Osteocyte (in vitro differentiated cells): ENCODE data around the gene SLC1A2. TPM values are rescaled to one million over a fixed set of nuclear protein-coding genes. Genes with fewer than 3 reads are reported as not detected.

Experiments
- DNase-seq: peaks from one replicate; pipeline ENCODE4 v3.0.0; 2021; ENCODE audit warnings: mixed read lengths; ENCODE audit not compliant: unreplicated experiment; ENCODE audit errors: extremely low spot score
- H3K27ac Mint-ChIP-seq: one replicate; pipeline ENCODE4 v1.8.0; 2021; ENCODE audit warnings: mild to moderate bottlenecking, mixed read lengths; ENCODE audit not compliant: unreplicated experiment
- H3K27me3 Mint-ChIP-seq: one replicate; pipeline ENCODE4 v1.8.0; 2021; ENCODE audit warnings: mixed read lengths; ENCODE audit not compliant: unreplicated experiment
- H3K36me3 Mint-ChIP-seq: one replicate; pipeline ENCODE4 v1.8.0; 2021; ENCODE audit warnings: mixed read lengths; ENCODE audit not compliant: unreplicated experiment
- H3K4me1 Mint-ChIP-seq: one replicate; pipeline ENCODE4 v1.8.0; 2021; ENCODE audit warnings: mixed read lengths; ENCODE audit not compliant: unreplicated experiment
- H3K4me3 Mint-ChIP-seq: one replicate; pipeline ENCODE4 v1.8.0; 2021; ENCODE audit warnings: mild to moderate bottlenecking, moderate library complexity, mixed read lengths; ENCODE audit not compliant: unreplicated experiment
- H3K9me3 Mint-ChIP-seq: one replicate; pipeline ENCODE4 v1.8.0; 2021; ENCODE audit warnings: mixed read lengths; ENCODE audit not compliant: unreplicated experiment
- total RNA-seq: library from RNA; stranded (reverse); gene quantifications from 2 replicates; pipeline ENCODE4 v1.2.1, GENCODE V29; 2021
- TF ChIP-seq, protein P1 (sequence below): fragments of 200-600 bp; sonication (generic); IDR thresholded peaks from 2 replicates; pipeline ENCODE4 v1.5.0; 2021; ENCODE audit warnings: antibody characterized with exemption, mild to moderate bottlenecking, moderate library complexity

The SLC1A2 gene
- total RNA-seq, 1 donor from 2014 or later = 0.32 TPM

DNA sequence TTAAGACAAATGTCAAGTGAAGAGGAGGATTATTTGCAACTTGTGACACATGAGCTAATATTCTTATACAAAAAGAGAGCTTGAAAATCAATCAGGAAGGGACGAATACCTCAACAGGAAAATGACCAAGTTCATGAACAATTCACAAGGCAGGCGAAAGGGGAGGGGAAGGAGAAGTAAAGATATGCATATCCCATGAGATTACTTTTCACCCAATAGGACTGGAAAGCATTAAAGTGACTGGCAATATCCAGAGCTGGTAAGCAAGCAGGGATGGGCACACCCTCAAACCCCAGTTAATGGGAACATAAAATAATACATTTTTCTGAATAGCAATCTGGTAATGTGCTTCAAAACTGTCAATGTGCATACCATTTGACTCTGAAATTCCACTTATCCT lies 129.5 kb downstream of the SLC1A2 start:
- Mint-ChIP-seq H3K36me3 (no peaks in the 10 kb centered on the region), H3K9me3 (no peaks in the 10 kb centered on the region), H3K27ac (peak overlapping the region; percentile 84), H3K4me1 (peaks cover 24% of the 10 kb centered on the region), H3K27me3 (no peaks in the 10 kb centered on the region), H3K4me3 (no peak overlapping the region)
- no peak for DNase-seq
- TF ChIP-seq, protein P1, sequence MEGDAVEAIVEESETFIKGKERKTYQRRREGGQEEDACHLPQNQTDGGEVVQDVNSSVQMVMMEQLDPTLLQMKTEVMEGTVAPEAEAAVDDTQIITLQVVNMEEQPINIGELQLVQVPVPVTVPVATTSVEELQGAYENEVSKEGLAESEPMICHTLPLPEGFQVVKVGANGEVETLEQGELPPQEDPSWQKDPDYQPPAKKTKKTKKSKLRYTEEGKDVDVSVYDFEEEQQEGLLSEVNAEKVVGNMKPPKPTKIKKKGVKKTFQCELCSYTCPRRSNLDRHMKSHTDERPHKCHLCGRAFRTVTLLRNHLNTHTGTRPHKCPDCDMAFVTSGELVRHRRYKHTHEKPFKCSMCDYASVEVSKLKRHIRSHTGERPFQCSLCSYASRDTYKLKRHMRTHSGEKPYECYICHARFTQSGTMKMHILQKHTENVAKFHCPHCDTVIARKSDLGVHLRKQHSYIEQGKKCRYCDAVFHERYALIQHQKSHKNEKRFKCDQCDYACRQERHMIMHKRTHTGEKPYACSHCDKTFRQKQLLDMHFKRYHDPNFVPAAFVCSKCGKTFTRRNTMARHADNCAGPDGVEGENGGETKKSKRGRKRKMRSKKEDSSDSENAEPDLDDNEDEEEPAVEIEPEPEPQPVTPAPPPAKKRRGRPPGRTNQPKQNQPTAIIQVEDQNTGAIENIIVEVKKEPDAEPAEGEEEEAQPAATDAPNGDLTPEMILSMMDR = no peak

DNA sequence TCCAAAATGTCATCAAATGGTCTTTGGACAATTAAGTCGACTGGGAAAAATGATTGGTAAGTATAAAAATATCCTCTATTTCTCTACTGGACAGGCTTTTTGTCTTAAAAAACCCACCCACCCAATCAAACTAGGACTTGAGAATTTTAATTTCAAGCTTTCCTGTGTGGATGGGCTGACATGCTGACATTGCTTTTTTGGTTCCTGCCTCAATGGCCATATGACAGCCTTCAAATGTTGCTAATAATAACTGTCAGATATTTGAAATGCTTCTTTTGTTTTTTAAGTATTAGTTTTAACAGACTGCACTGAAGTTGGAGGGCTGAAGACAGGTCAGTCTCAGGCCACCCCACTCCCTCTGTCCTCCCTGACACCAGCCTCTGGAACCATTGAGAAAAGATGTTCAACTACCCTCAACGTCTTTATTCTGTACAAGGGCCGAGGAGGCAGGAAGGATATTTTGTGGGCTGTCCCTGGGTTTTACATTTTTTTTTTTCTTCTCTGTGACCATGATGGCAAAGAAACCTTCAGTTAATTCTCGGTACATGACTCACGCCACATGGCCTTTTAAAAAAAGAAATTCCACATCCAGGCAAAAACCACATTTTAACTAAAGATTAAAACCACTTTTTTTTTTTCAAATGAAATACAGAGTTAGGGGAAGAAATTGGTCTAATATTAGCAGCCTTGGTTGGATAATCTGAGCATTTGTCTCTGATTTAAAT lies 130.4 kb downstream of the SLC1A2 start:
- peak overlapping the region; percentile 84 for H3K27ac Mint-ChIP-seq

DNA sequence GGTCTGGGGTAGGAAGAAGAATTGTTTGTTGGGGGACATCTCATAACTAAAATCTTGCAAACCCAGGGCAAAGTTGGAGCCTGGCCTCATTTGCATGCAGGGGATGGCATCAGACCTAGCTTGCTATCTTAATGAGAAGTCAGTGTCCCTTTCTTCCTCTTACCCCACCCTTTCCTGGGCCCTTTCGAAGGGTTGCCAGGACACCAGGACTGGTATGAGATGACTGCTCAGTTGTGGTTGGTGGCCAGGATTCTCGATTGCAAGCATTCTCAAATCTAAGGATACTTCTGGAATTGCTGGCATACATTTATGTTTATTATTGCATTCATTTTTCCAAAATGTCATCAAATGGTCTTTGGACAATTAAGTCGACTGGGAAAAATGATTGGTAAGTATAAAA lies 131.0 kb downstream of the SLC1A2 start:
- no peak for DNase-seq
- H3K27ac Mint-ChIP-seq = no peak overlapping the region
- H3K36me3 Mint-ChIP-seq = no peaks in the 10 kb centered on the region
- no peaks in the 10 kb centered on the region for H3K9me3 Mint-ChIP-seq
- no peaks in the 10 kb centered on the region for H3K27me3 Mint-ChIP-seq
- no peak overlapping the region for H3K4me3 Mint-ChIP-seq
- H3K4me1 Mint-ChIP-seq = peaks cover 24% of the 10 kb centered on the region
- TF ChIP-seq, protein P1 = no peak

More for the DNA sequence above, 130.4 kb downstream of the SLC1A2 start:
- Mint-ChIP-seq H3K27me3 (no peaks in the 10 kb centered on the region), H3K9me3 (no peaks in the 10 kb centered on the region), H3K4me1 (peaks cover 24% of the 10 kb centered on the region), H3K36me3 (no peaks in the 10 kb centered on the region), H3K4me3 (no peak overlapping the region)
- TF ChIP-seq, protein P1 = no peak
- no peak for DNase-seq

DNA sequence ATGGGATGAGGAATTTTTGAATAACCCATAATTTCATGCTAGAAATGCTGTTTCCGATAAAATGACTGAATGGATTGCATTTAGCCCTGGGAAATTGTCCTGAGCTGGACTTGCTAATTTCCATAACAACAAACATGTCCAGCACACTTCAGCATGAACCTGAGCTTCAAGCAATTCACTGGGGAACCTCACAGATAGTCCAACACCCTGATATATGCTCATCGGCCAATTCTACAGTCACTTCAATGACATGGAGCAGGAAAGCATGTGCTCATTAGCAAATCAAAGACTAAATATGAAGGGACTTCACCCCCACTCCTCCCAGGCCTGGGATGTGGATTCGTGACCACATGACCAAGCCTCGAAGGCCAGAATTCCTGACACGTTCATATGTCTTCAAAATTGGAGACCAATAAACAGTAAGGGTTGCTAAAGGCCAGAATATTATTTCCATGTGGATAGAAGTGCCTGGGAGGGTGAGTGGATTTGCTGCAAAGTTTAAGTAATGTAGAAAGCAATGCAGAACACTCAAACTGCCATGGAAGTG lies 131.9 kb downstream of the SLC1A2 start:
- no peaks in the 10 kb centered on the region for H3K27me3 Mint-ChIP-seq
- TF ChIP-seq, protein P1 = no peak
- no peak overlapping the region for H3K27ac Mint-ChIP-seq
- H3K36me3 Mint-ChIP-seq = no peaks in the 10 kb centered on the region
- H3K4me3 Mint-ChIP-seq = no peak overlapping the region
- no peaks in the 10 kb centered on the region for H3K9me3 Mint-ChIP-seq
- H3K4me1 Mint-ChIP-seq = peaks cover 28% of the 10 kb centered on the region
- DNase-seq = no peak

DNA sequence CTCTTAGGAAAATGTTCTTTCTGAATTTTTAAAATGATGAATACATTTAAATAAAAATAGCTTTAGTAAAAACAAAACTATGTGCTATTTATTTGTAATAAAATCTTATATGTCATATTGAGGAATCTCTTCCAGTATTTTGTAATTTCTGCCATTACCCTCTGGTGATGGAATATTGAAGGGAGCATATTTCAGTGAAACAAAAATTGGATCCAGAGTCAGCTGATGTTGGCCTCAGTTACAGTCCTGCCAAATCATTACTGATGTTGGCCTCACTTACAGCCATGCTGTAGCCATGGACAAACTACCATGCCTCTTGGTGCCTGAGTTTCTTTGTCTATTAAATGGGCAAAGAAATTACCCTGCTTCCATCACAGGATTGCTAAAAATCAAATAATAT lies 133.2 kb downstream of the SLC1A2 start:
- Mint-ChIP-seq H3K27me3 (no peaks in the 10 kb centered on the region), H3K4me3 (no peak overlapping the region), H3K36me3 (no peaks in the 10 kb centered on the region), H3K9me3 (no peaks in the 10 kb centered on the region), H3K27ac (no peak overlapping the region), H3K4me1 (peaks cover 28% of the 10 kb centered on the region)
- TF ChIP-seq, protein P1 = no peak
- DNase-seq = no peak
